A673 (cell line): Measurements from ENCODE around the gene DNAJC30. TPM values are rescaled to one million over a fixed set of nuclear protein-coding genes. Genes with fewer than 3 reads are reported as not detected.

Experiments
- BruUV-seq: library from RNA; stranded (reverse); fragments of 400-500 nt; replicated peaks from 2 replicates; lab custom pipeline; 2021; lab: Mats Ljungman, UMichigan
- CTCF ChIA-PET: fragments of 300-600 bp; sonication (Branson Sonifier 250); formaldehyde crosslinking; loops from one replicate; lab custom pipeline; 2022; ENCODE audit warnings: antibody characterized with exemption; lab: Charles Lee
- POLR2A ChIA-PET: fragments of 300-600 bp; sonication (Branson Sonifier 250); formaldehyde crosslinking; loops from one replicate; lab custom pipeline; 2022; ENCODE audit warnings: antibody characterized with exemption; ENCODE audit not compliant: low non-redundant PET; lab: Charles Lee
- DNase-seq: peaks from one replicate; pipeline ENCODE4 v3.0.0-alpha.2; 2015; ENCODE audit warnings: low spot score
- H3K27ac ChIP-seq: fragments of 200-600 bp; sonication (generic); 2 replicates; pipeline ENCODE4 v1.5.1; 2016; ENCODE audit warnings: mixed run types, low read depth, mild to moderate bottlenecking, mixed read lengths, antibody characterized with exemption, low read length; ENCODE audit not compliant: poor library complexity, severe bottlenecking
- H3K27me3 ChIP-seq: fragments of 200-600 bp; sonication (generic); replicated peaks from 2 replicates; pipeline ENCODE4 v1.6.1; 2017; ENCODE audit warnings: mixed run types, low read depth, mild to moderate bottlenecking, mixed read lengths, antibody characterized with exemption, low read length; ENCODE audit not compliant: insufficient read depth, poor library complexity
- H3K36me3 ChIP-seq: fragments of 200-600 bp; sonication (generic); 2 replicates; pipeline ENCODE4 v1.6.1; 2016; ENCODE audit warnings: mixed run types, mild to moderate bottlenecking, mixed read lengths, antibody characterized with exemption, low read length; ENCODE audit not compliant: insufficient read depth, poor library complexity, severe bottlenecking
- H3K4me1 ChIP-seq: fragments of 200-600 bp; sonication (generic); 2 replicates; pipeline ENCODE4 v1.6.1; 2017; ENCODE audit warnings: mixed run types, mild to moderate bottlenecking, mixed read lengths, antibody characterized with exemption, low read length; ENCODE audit not compliant: insufficient read depth, poor library complexity, severe bottlenecking
- H3K4me3 ChIP-seq: fragments of 200-600 bp; sonication (generic); 2 replicates; pipeline ENCODE4 v1.5.1; 2016; ENCODE audit warnings: low read depth, mixed run types, mild to moderate bottlenecking, mixed read lengths, low read length; ENCODE audit not compliant: poor library complexity, severe bottlenecking
- H3K9me3 ChIP-seq: fragments of 200-600 bp; sonication (generic); 2 replicates; pipeline ENCODE4 v1.6.1; 2016; ENCODE audit warnings: mixed run types, low read depth, mild to moderate bottlenecking, mixed read lengths, antibody characterized with exemption, low read length; ENCODE audit not compliant: poor library complexity, severe bottlenecking
- EZH2 ChIP-seq: fragments of 200-600 bp; sonication (generic); IDR thresholded peaks from 2 replicates; pipeline ENCODE4 v1.6.1; 2017; ENCODE audit warnings: borderline replicate concordance, low read depth, mild to moderate bottlenecking, mixed read lengths, antibody characterized with exemption, low read length; ENCODE audit not compliant: poor library complexity, severe bottlenecking
- intact Hi-C: fragments of 100-400 bp; cut with micrococcal nuclease; formaldehyde crosslinking; loops from one replicate; pipeline ENCODE4 v1.10.0; 2022; ENCODE audit not compliant: unreplicated experiment
- microRNA-seq: library from miRNA; unstranded; fragments of <30 nt; microRNA quantifications from one replicate; pipeline ENCODE4 v1.2.0, GENCODE V29; 2021
- total RNA-seq: library from RNA; stranded (reverse); gene quantifications from 2 replicates; pipeline ENCODE4 v1.2.3, GENCODE V29; 2021
- TF ChIP-seq, protein P1 (sequence below): fragments of 300-800, 200-600 bp; sonication (generic); conservative IDR thresholded peaks from 2 replicates; pipeline ENCODE4 v1.5.1; 2017; ENCODE audit warnings: low read depth, mild to moderate bottlenecking, antibody characterized with exemption, low read length, moderate library complexity, mixed read lengths

DNAJC30 gene
- total RNA-seq, 1 experiment from 2014 or later: 11.8 TPM

DNA sequence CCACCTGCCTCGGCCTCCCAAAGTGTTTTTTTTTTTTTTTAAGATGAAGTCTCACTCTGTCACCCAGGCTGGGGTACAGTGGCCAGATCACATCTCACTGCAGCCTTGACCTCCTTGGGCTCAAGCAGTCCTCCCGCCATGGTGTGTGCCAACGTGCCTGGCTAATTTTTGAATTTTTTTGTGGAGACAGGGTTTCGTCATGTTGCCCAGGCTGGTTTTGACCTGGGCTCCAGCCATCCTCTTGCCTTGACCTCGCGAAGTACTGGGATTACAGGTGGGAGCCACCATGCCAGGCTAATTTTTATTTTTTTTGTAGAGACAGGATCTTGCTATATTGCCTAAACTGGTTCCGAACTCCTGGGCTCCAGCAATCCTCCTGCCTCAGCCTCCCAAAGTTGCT lies 49.9 kb downstream of the DNAJC30 start:
- ChIA-PET CTCF (interaction anchor here (1.4 kb wide), 1 partner anchor 92 kb away, joined by 16 read pairs; no protein-coding TSS in a partner anchor), POLR2A (no interaction called here)
- H3K27me3 ChIP-seq: no peaks in the 10 kb centered on the region
- no peak for TF ChIP-seq EZH2
- TF ChIP-seq, protein P1, sequence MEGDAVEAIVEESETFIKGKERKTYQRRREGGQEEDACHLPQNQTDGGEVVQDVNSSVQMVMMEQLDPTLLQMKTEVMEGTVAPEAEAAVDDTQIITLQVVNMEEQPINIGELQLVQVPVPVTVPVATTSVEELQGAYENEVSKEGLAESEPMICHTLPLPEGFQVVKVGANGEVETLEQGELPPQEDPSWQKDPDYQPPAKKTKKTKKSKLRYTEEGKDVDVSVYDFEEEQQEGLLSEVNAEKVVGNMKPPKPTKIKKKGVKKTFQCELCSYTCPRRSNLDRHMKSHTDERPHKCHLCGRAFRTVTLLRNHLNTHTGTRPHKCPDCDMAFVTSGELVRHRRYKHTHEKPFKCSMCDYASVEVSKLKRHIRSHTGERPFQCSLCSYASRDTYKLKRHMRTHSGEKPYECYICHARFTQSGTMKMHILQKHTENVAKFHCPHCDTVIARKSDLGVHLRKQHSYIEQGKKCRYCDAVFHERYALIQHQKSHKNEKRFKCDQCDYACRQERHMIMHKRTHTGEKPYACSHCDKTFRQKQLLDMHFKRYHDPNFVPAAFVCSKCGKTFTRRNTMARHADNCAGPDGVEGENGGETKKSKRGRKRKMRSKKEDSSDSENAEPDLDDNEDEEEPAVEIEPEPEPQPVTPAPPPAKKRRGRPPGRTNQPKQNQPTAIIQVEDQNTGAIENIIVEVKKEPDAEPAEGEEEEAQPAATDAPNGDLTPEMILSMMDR: no peak
- H3K4me1 ChIP-seq: peaks cover 7% of the 10 kb centered on the region
- intact Hi-C loops: no loop called here
- H3K4me3 ChIP-seq: no peak overlapping the region
- no peaks in the 10 kb centered on the region for H3K9me3 ChIP-seq
- DNase-seq: no peak
- no peak overlapping the region for H3K27ac ChIP-seq
- H3K36me3 ChIP-seq: no peaks in the 10 kb centered on the region
- no TSS peak for BruUV-seq

DNA sequence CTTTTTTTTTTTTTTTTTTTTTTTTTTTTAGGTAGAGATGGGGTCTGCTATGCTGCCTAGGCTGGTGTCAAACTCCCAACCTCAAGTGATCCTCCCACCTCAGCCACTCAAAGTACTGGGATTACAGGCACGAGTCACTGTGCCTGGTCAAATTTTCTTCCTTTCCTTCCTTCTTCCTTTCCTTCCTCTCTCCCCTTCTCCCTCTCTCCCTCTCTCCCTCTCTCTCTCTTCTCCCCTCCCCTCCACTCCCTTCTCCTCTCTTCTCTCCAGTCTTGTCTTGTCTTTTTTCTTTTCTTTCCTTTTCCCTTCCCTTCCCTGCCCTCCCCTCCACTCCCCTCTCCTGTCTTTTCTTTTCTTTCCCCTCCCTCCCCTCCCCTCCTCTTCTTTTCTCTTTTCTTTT lies 51.7 kb downstream of the DNAJC30 start:
- no TSS peak for BruUV-seq
- intact Hi-C loops: no loop called here
- Histone ChIP-seq H3K27me3 (no peaks in the 10 kb centered on the region), H3K4me1 (peaks cover 6% of the 10 kb centered on the region), H3K4me3 (no peak overlapping the region), H3K9me3 (no peaks in the 10 kb centered on the region), H3K27ac (no peak overlapping the region), H3K36me3 (no peaks in the 10 kb centered on the region)
- TF ChIP-seq, protein P1: no peak
- TF ChIP-seq EZH2: no peak
- ChIA-PET POLR2A (no interaction called here), CTCF (interaction anchor here (0.6 kb wide), 1 partner anchor 36 kb away, joined by 3 read pairs; the partner anchor contains the start of gene VPS37D)
- DNase-seq: no peak

Small RNAs within 50 kb of the gene (microRNA-seq; reads per million reads assigned to microRNA genes)
- gene MIR4284: not detected

Other genes starting within 250 kb of the DNAJC30 start
- gene FZD9, start 249.7 kb downstream of the DNAJC30 start, total RNA-seq: 1.3 and 1.7 TPM in 2 replicates
- gene BAZ1B, start 161.2 kb downstream of the DNAJC30 start, total RNA-seq: 122 and 127 TPM in 2 replicates
- 53.0 and 56.3 TPM in 2 replicates for gene BCL7B, start 125.8 kb downstream of the DNAJC30 start, total RNA-seq
- gene TBL2, start 104.9 kb downstream of the DNAJC30 start, total RNA-seq: 48.9 and 51.9 TPM in 2 replicates
- 17.4 and 20.6 TPM in 2 replicates for gene MLXIPL, start 58.9 kb downstream of the DNAJC30 start, total RNA-seq
- gene VPS37D, start 15.6 kb downstream of the DNAJC30 start, total RNA-seq: 8.7 and 10.1 TPM in 2 replicates
- 133 and 138 TPM in 2 replicates for gene BUD23, start 144 bp upstream of the DNAJC30 start, total RNA-seq
- 37.8 and 47.1 TPM in 2 replicates for gene STX1A, start 36.2 kb upstream of the DNAJC30 start, total RNA-seq
- 20.7 and 22.9 TPM in 2 replicates for gene ABHD11, start 55.3 kb upstream of the DNAJC30 start, total RNA-seq
- gene CLDN3, start 86.8 kb upstream of the DNAJC30 start, total RNA-seq: not detected in 2 replicates
- 0.11 and 0.17 TPM in 2 replicates for gene CLDN4, start 147.5 kb upstream of the DNAJC30 start, total RNA-seq
- gene METTL27, start 159.1 kb upstream of the DNAJC30 start, total RNA-seq: 0.85 TPM in 1 of 2 replicates, not detected in the other
- gene TMEM270, start 177.7 kb upstream of the DNAJC30 start, total RNA-seq: not detected in 2 replicates